ENCODE data around the gene CACHD1.

Gene CACHD1

DNA sequence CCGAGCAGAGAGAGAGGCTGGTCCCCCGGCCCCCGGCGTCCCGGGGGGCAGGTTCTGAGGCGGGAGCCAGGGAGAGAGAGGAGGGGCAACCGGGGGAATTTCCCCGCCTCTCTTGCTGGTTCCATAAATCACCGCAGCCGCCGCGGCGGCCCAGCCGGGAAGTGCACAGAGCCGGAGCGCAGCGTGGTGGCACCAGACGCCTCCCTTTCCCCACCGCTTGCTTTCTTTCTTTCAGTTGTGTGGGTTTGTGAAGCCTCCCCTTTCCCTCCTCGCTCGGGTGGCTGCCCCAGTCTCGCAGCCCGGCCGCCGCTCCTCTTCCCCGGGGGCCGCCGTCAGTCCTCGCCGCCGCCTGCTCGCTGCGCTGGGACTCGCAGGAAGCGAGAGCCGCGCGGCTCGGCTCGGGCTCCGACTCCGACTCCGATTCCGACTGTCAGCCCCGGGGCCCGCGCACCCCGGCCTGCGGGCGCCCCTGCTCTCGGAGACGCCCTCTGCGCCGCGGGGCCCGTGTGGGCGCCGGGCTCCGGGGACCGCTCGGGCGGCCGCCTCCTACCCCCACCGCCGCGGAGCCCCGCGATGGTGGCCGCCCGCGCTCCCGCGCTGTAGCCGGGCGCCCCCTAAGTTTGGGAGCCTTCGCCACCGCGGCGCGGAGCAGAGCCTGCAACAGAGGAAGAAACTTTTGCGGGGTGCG lies at the start of gene CACHD1:
Gene CACHD1 (plus strand): TSS at position 153 of the 688 bp plus-strand sequence. CDS start 616 bp downstream, outside the sequence.
- no peak for FAIRE-seq
- peak; percentile 14 for DNase-seq (ENCODE audit: extremely low spot score, insufficient read length, low read depth)

DNA sequence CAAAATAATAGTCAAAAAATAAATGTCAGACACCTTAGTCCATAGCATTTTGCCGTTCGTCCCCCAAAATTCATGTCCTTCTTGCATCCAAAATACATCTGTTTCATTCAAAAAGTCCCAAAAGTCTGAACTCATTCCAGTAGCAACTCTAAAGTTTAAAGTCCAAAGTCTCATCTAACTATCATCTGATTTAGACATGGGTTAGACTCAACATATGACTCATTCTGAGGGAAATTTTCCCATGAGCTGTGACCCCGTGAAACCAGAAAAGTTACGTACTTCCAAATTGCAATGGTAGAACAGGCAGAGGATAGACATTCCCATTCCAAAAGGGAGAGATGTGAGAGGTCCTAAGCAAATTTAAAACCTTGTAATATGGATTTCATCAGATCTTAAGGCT lies 48.6 kb upstream of the CACHD1 start:
- DNase-seq (ENCODE audit: extremely low spot score, insufficient read length, low read depth) (no peak), FAIRE-seq (no peak)

DNA sequence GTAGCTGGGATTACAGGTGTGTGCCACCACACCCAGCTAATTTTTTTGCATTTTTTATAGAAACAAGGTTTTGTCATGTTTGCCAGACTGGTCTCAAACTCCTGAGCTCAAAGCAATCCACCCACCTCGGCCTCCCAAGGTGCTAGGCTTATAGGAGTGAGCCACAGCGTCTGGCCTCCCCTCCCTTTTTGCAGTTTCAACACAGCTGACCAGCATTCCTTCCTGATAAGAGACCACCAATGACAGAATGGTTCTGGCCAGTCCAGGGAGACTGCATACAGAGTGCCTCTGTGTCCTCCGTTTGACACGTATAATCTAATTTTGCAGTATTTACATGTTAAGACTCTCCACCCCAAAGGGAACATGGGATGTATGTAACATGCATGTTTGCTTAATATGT lies 46.4 kb upstream of the CACHD1 start:
- FAIRE-seq, result no peak
- DNase-seq (ENCODE audit: extremely low spot score, insufficient read length, low read depth), result no peak

GRCh38 chr1:64424412-64424811 lies 45.5 kb upstream of the CACHD1 start:
- DNase-seq (ENCODE audit: extremely low spot score, insufficient read length, low read depth) (no peak), FAIRE-seq (no peak)

DNA sequence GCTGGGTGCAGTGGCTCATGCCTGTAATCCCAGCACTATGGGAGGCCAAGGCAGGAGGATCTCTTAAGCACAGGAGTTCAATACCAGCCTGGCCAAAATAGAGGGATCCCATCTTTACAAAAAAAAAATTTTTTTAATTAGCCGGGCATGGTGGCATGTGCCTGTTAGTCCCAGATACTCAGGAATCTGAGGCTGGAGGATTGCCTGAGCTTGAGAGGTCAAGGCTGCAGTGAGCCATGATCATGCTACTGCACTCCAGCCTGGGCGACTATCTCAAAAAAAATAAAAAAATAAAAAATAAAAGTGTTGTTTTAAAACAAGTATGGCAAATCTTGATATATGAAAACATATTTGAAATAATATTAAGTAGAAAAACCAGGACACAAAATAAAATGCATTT lies 44.4 kb upstream of the CACHD1 start:
- FAIRE-seq (no peak), DNase-seq (ENCODE audit: extremely low spot score, insufficient read length, low read depth) (no peak)

DNA sequence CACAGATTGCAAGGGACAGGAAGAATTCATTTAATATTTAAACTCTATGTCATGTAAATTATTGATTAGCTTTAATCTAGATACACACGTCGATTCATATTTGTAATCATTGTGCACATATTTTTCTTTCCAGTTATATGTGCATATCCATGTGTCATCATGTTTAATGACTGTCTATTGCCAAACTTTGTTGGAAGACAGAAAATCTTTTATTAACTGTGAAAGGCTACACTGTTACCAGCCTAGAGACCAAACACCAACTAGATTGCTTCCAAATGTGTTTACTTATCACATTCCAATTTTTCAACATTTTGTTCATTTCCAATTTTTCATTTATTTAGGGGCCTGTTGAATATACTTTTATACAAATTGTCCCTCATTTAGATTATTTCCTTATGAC lies 43.2 kb upstream of the CACHD1 start:
- DNase-seq (ENCODE audit: extremely low spot score, insufficient read length, low read depth) (no peak), FAIRE-seq (no peak)

DNA sequence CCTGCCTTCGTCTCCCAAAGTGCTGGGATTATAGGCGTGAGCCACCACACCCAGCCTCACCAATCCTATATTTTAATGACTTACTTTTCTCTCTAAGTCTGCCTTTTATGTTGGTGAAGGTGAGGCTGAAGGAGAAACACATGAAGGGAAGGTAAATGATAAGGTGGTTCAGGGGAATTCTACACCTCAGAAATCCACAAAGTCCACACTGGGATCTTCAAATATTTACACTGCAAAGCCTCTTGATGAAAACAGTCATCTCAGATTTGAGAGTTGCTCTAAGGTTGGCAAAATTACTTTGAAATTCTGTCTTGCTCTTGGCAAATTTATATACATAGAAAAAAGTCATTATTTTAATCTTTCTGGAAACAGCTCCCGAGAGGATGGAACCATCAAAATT lies 42.0 kb upstream of the CACHD1 start:
- DNase-seq (ENCODE audit: extremely low spot score, insufficient read length, low read depth), result no peak
- FAIRE-seq, result no peak

DNA sequence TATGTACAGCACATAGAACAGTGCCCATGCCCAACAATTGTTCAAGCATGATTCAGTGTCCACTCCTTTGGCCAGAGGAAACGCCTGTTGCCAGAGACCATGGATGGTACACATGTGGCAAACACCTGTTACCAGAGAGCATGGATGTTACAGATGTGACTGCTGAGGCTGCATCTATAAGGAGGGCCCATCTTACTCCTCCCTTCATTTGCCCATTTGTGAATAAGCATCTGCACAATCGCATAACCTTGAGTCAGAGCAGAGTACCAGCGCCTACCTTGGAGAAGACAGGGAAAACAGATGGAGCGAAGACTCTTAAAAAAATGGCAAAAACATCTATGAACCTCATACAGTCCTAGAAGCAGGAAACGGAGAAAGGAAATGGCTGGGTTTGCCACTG lies 36.6 kb upstream of the CACHD1 start:
- FAIRE-seq, result no peak
- no peak for DNase-seq (ENCODE audit: extremely low spot score, insufficient read length, low read depth)

DNA sequence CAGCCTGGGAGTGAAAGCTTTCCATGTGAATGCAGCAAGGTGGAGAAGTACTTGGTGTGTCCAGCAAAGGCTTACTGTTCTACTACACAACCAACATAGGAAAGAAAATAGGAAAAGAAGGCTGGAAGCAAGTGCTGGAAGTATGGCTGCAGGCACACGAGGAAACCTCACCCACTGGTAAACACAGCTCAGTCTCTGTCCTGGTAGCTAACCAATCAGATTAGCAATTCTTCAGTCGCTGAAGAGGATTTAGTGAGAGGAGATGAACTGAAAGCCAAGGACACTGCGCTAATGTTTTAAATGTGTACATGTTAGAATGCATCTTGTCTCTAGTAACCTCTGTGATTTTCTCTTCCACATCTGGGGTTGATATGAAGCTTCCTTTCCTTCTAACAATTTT lies 36.2 kb upstream of the CACHD1 start:
- DNase-seq (ENCODE audit: extremely low spot score, insufficient read length, low read depth) (no peak), FAIRE-seq (no peak)

DNA sequence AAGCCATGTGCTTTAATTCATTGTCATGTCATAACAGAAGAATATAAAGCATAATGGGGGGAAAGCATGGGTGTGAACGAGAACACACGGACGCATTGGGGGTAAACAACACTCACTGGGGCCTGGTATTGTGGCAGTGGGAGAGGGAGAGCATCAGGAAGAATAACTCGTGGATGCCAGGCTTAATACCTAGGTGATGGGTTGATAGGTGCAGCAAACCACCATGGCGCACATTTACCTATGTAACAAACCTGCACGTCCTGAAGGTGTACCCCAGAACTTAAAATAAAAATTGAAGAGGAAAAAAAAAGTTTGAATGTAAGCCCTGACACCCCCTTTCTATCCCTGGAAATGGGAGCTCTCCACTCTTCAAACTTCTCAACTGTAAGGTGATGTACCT lies 34.9 kb upstream of the CACHD1 start:
- DNase-seq (ENCODE audit: extremely low spot score, insufficient read length, low read depth), result no peak
- no peak for FAIRE-seq

GRCh38 chr1:64437453-64437852 lies 32.5 kb upstream of the CACHD1 start:
- DNase-seq (ENCODE audit: extremely low spot score, insufficient read length, low read depth) (no peak), FAIRE-seq (no peak)

DNA sequence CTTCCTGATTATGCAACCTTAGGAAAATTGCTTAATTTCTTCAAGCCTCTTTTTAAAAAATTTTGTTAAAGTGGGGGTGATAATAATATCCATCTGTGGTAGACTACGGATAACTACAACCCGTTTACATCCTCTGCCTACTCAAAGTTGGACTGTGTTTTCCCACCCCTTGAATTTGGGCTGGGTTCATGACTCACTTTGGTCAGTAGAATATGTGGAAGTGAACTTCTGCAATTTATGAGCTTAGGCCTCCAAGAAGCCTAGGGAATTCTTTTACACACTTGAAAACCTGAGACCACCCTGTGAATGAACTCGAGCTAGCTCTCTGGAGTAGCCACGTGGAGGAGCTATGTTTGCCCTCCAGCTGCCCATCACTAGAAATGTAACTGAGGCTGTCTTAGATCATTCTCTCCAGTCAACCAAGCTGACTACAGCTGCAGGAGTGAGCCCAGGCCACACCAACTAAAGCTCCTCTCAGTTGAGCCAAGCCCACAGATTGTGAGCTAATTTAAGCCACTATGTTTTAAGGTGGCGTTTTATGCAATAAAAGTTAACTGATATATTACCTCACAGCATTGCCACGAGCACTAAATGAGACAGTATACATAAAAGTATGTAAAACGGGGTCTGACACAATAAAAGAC lies 29.6 kb upstream of the CACHD1 start:
- no peak for FAIRE-seq
- no peak for DNase-seq (ENCODE audit: extremely low spot score, insufficient read length, low read depth)

DNA sequence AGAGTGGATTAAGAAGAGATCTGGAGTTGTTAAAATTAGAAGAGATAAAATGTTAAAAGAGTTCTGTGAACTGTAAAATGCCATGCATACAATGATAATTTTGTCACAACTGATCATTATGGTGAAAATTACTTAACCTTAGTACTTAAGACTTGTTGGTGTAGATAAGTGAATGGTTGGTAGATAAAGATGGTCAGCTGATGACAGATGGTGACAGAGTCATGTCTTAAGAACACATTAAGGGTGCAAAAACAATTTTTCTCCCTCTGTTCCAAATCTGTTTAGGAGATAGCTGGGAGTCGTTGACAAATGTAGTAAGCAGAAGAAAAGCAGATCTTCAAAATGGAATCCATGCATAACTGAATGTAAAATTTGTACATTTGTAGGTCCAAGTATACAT lies 18.5 kb upstream of the CACHD1 start:
- DNase-seq (ENCODE audit: extremely low spot score, insufficient read length, low read depth) (no peak), FAIRE-seq (no peak)

DNA sequence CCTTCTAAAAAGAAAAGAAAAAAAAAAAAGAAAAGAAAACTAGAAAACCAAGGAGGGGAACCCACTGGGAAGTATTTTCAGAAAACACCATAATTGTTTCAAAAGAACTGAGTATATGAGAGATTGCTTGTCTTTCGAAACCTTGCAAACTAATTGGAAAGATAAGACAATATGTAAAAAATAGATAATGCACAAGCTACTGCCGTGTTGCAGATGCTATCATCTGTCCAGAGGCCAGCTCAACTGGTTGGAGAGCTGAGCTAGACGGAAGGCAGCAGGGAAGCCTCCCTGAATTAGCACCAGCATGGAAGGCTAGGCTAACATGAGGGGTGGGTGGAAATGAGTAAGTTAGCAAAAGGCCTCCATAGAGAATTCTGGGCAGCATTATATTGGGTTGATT lies 16.2 kb upstream of the CACHD1 start:
- FAIRE-seq (no peak), DNase-seq (ENCODE audit: extremely low spot score, insufficient read length, low read depth) (no peak)

- FAIRE-seq, result no peak
These were observed 11.0 kb upstream of the CACHD1 start for GRCh38 chr1:64458915-64459314.

GRCh38 chr1:64459743-64460142 lies 10.2 kb upstream of the CACHD1 start:
- no peak for DNase-seq (ENCODE audit: extremely low spot score, insufficient read length, low read depth)
- no peak for FAIRE-seq

More at GRCh38 chr1:64458915-64459314, 11.0 kb upstream of the CACHD1 start:
- DNase-seq (ENCODE audit: extremely low spot score, insufficient read length, low read depth), result no peak

DNA sequence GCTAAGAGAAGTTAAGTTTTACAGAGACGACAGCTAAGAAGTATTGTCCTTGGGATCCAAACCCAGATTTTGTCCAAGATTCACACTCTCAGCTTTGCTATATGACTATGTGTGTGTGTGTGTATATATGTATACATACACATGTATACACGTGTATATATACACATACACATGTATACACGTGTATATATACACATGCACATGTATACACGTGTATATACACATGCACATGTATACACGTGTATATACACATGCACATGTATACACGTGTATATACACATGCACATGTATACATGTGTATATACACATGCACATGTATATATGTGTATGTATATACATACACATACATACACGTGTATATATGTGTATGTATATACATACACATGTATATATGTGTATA lies 3.9 kb upstream of the CACHD1 start:
- no peak for FAIRE-seq
- no peak for DNase-seq (ENCODE audit: extremely low spot score, insufficient read length, low read depth)

GRCh38 chr1:64469116-64469976 lies 583 bp upstream of the CACHD1 start:
- FAIRE-seq (no peak), DNase-seq (ENCODE audit: extremely low spot score, insufficient read length, low read depth) (no peak)

DNA sequence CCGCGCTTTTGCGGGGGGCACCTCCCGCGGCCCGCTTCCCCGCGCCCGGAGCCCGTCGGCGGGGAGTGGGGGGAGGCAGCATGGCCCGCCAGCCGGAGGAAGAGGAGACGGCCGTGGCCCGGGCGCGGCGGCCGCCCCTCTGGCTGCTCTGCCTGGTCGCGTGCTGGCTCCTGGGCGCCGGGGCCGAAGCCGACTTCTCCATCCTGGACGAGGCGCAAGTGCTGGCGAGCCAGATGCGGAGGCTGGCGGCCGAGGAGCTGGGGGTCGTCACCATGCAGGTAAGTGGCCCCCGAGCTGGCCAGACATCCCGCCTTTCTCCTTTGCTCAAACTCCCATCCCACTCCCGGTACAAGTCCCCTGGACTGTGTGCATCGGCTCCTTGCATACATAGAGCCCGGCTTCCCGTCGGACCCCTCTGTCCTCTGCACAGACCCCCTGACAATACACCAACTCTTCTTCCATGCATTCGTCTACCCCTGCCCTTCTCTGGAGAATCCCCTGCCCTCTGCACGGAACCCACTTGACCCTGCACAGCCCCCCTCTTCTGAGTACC lies 812 bp downstream of the CACHD1 start:
- no peak for FAIRE-seq
- DNase-seq (ENCODE audit: extremely low spot score, insufficient read length, low read depth), result no peak

- no peak for DNase-seq (ENCODE audit: extremely low spot score, insufficient read length, low read depth)
- FAIRE-seq, result no peak
These were observed 1.5 kb downstream of the CACHD1 start for GRCh38 chr1:64471218-64472039.
